HepG2 (cell line): Measurements from ENCODE around the gene PRICKLE2. TPM values are rescaled to one million over a fixed set of nuclear protein-coding genes. Genes with fewer than 3 reads are reported as not detected.

Experiments
- ATAC-seq: fragments of 200-7000 bp; cut with Tn5 transposase; 3 replicates; pipeline ENCODE4 v1.9.1; 2020; ENCODE audit warnings: mild to moderate bottlenecking, moderate library complexity
- BruUV-seq: library from RNA; stranded (reverse); fragments of 400-500 nt; replicated peaks from 2 replicates; lab custom pipeline; 2021; lab: Mats Ljungman, UMichigan
- CTCF ChIA-PET: fragments of 300-600 bp; formaldehyde crosslinking; extraction: SDS; loops from one replicate; lab custom pipeline; 2021; ENCODE audit warnings: low total read pairs, inconsistent platforms, low intra/inter-chr PET ratio; lab: Yijun Ruan, JAX
- POLR2A ChIA-PET: fragments of 350-600 bp; sonication (Branson Sonifier 250); formaldehyde crosslinking; loops from one replicate; lab custom pipeline; 2020; ENCODE audit warnings: antibody characterized with exemption, inconsistent platforms; lab: Yijun Ruan, JAX
- DNase-seq: peaks from one replicate; pipeline ENCODE4 v3.0.0-alpha.2; 2015; ENCODE audit warnings: low spot score
- FAIRE-seq: peaks from 3 replicates; lab custom pipeline; 2011; peaks lifted over from hg19 to GRCh38; lab: Jason Lieb, UNC
- H2AFZ ChIP-seq: one replicate; pipeline ENCODE4 v1.6.1; 2011; ENCODE audit warnings: low read length, inconsistent platforms
- H3K27ac ChIP-seq: fragments of 300-600 bp; 3 replicates; pipeline ENCODE4 v1.8.0; 2011; ENCODE audit warnings: mixed run types, mild to moderate bottlenecking, mixed read lengths, low read length, inconsistent platforms; ENCODE audit not compliant: insufficient read depth; ENCODE audit errors: extremely low read length
- H3K27me3 ChIP-seq, 2 experiments: fragments of 200-600 bp in 1 of 2; 2 replicates in 1 of 2; 3 replicates in 1 of 2; pipeline versions ENCODE4 v1.6.0 to v1.8.0; 2011; ENCODE audit warnings: low read length in 2 of 2, mild to moderate bottlenecking in 2 of 2, moderate library complexity in 2 of 2, inconsistent platforms in 1 of 2; ENCODE audit not compliant: insufficient read depth in 2 of 2, control insufficient read depth in 1 of 2
- H3K36me3 ChIP-seq, 2 experiments: fragments of 200-600 bp in 1 of 2; replicated peaks in 1 of 2; 2 replicates in 1 of 2; 3 replicates in 1 of 2; pipeline versions ENCODE4 v1.5.1 to v1.8.0; 2011; ENCODE audit warnings: low read length in 2 of 2, inconsistent platforms in 1 of 2; ENCODE audit not compliant: insufficient read depth in 2 of 2, control insufficient read depth in 1 of 2
- H3K4me1 ChIP-seq: 2 replicates; pipeline ENCODE4 v1.5.1; 2012; ENCODE audit warnings: low read length, inconsistent platforms; ENCODE audit not compliant: insufficient read depth
- H3K4me2 ChIP-seq: 2 replicates; pipeline ENCODE4 v1.6.0; 2011; ENCODE audit warnings: low read depth, low read length, inconsistent platforms
- H3K4me3 ChIP-seq, 3 experiments: fragments of 200-600 bp in 1 of 3; sonication (generic), shearing (Covaris generic) in 1 of 3; replicated peaks in 1 of 3; 2 replicates each; pipeline ENCODE4 v1.5.1; 2011 to 2016; ENCODE audit warnings: low read length in 3 of 3, inconsistent platforms in 2 of 3, low read depth in 2 of 3, mild to moderate bottlenecking in 2 of 3, control low read depth in 1 of 3, mixed read lengths in 1 of 3; ENCODE audit not compliant: insufficient read depth in 1 of 3
- H3K79me2 ChIP-seq: one replicate; pipeline ENCODE4 v1.6.1; 2011; ENCODE audit warnings: low read length, inconsistent platforms; ENCODE audit not compliant: insufficient read depth
- H3K9ac ChIP-seq: 2 replicates; pipeline ENCODE4 v1.6.0; 2011; ENCODE audit warnings: mild to moderate bottlenecking, low read depth, low read length, inconsistent platforms; ENCODE audit not compliant: insufficient read depth
- H3K9me3 ChIP-seq: 2 replicates; pipeline ENCODE4 v1.5.1; 2012; ENCODE audit warnings: mild to moderate bottlenecking, low read length
- H4K20me1 ChIP-seq: 2 replicates; pipeline ENCODE4 v1.6.0; 2011; ENCODE audit warnings: inconsistent platforms, mild to moderate bottlenecking, low read length, moderate library complexity; ENCODE audit not compliant: insufficient read depth
- CSRNP2 ChIP-seq: sonication (generic); formaldehyde crosslinking; conservative IDR thresholded peaks from 2 replicates; pipeline ENCODE4 v1.8.0; 2022; ENCODE audit warnings: low read depth, missing genetic modification reagents
- DMAP1 ChIP-seq: IDR thresholded peaks from 2 replicates; pipeline ENCODE4 v1.6.1; 2016
- HCFC1 ChIP-seq: fragments of 150-350 bp; IDR thresholded peaks from 2 replicates; pipeline ENCODE4 v1.6.1; 2014; ENCODE audit warnings: low read depth, low read length
- HDAC2 ChIP-seq: sonication (generic); formaldehyde crosslinking; IDR thresholded peaks from 2 replicates; pipeline ENCODE4 v1.4.0; 2020; ENCODE audit warnings: missing genetic modification reagents
- HHEX ChIP-seq: IDR thresholded peaks from 2 replicates; pipeline ENCODE4 v1.6.1; 2016; ENCODE audit warnings: control low read depth
- HINFP ChIP-seq: sonication (generic); formaldehyde crosslinking; IDR thresholded peaks from 2 replicates; pipeline ENCODE4 v1.4.0; 2020; ENCODE audit warnings: low read depth, mild to moderate bottlenecking, missing genetic modification reagents
- MXD4 ChIP-seq: IDR thresholded peaks from 2 replicates; pipeline ENCODE4 v1.6.1; 2016; ENCODE audit warnings: mild to moderate bottlenecking, missing biosample characterization, missing genetic modification reagents
- PRDM4 ChIP-seq: sonication (generic); formaldehyde crosslinking; IDR thresholded peaks from 2 replicates; pipeline ENCODE4 v1.9.0; 2021; ENCODE audit warnings: missing genetic modification reagents, borderline replicate concordance
- RAD51 ChIP-seq: fragments of 450-650 bp; IDR thresholded peaks from 2 replicates; pipeline ENCODE4 v1.6.1; 2016; ENCODE audit warnings: borderline replicate concordance
- RNF2 ChIP-seq: fragments of 450-650 bp; conservative IDR thresholded peaks from 2 replicates; pipeline ENCODE4 v1.6.1; 2016; ENCODE audit warnings: low read depth
- SYNCRIP ChIP-seq: fragments of 200-400 bp; formaldehyde crosslinking; IDR thresholded peaks from 2 replicates; pipeline ENCODE4 v1.6.1; 2018; ENCODE audit warnings: mild to moderate bottlenecking, low read depth, low read length; ENCODE audit not compliant: insufficient read depth
- TRIM22 ChIP-seq: fragments of 450-650 bp; IDR thresholded peaks from 2 replicates; pipeline ENCODE4 v1.6.1; 2017
- ZMYM4 ChIP-seq: sonication (generic); formaldehyde crosslinking; IDR thresholded peaks from 2 replicates; pipeline ENCODE4 v1.8.1; 2023; ENCODE audit warnings: mild to moderate bottlenecking, missing genetic modification reagents
- ZNF24 ChIP-seq: fragments of 450-650 bp; IDR thresholded peaks from 2 replicates; pipeline ENCODE4 v1.6.1; 2017; ENCODE audit warnings: antibody characterized with exemption, mild to moderate bottlenecking
- ZNF562 ChIP-seq: sonication (generic); formaldehyde crosslinking; IDR thresholded peaks from 2 replicates; pipeline ENCODE4 v1.8.0; 2022; ENCODE audit warnings: missing genetic modification reagents, borderline replicate concordance
- ZNF891 ChIP-seq: sonication (generic); formaldehyde crosslinking; IDR thresholded peaks from 2 replicates; pipeline ENCODE4 v1.5.0; 2020; ENCODE audit warnings: mild to moderate bottlenecking, missing genetic modification reagents
- ZSCAN12 ChIP-seq: sonication (generic); formaldehyde crosslinking; IDR thresholded peaks from 2 replicates; pipeline ENCODE4 v1.9.0; 2021; ENCODE audit warnings: mild to moderate bottlenecking, missing genetic modification reagents
- ZSCAN21 ChIP-seq: sonication (generic); formaldehyde crosslinking; IDR thresholded peaks from 2 replicates; pipeline ENCODE4 v1.8.0; 2022; ENCODE audit warnings: mild to moderate bottlenecking, missing genetic modification reagents, moderate library complexity, borderline replicate concordance
- WGBS: methylation state at CpG from one replicate; pipeline ENCODE4 v1.1.6; 2017; ENCODE audit warnings: low lambda C conversion rate; 5-methylcytosine and 5-hydroxymethylcytosine counted together
- in situ Hi-C: cut with HindIII; loops from 2 replicates; pipeline ENCODE4 v1.10.0; 2017; ENCODE audit warnings: low pct_unique_long_range_greater_than_20kb; ENCODE audit not compliant: extremely low pct_ligation_motif_present
- intact Hi-C: fragments of 100-400 bp; cut with micrococcal nuclease; formaldehyde crosslinking; loops from one replicate; pipeline ENCODE4 v1.10.0; 2022; ENCODE audit not compliant: unreplicated experiment
- polyA plus RNA-seq, 8 experiments: library from polyadenylated mRNA; depleted of rRNA in 3 of 8; stranded (reverse) in 7 of 8; unstranded in 1 of 8; fragments of >200 nt; fragmentation: Illumina TruSeq in 4 of 8; extraction: Trizol in 4 of 8; gene quantifications; 2 replicates each; pipeline versions ENCODE4 v1.2.1 to v1.2.3, GENCODE V29; 2011 to 2016; ENCODE audit warnings: low read depth in 4 of 8, missing spikeins in 1 of 8, mixed read lengths in 1 of 8; ENCODE audit not compliant: insufficient read depth in 1 of 8
- total RNA-seq, 5 experiments: library from RNA; depleted of rRNA; stranded (reverse); fragments of >200 nt; fragmentation: Illumina TruSeq; extraction: Trizol; gene quantifications; 2 replicates each; pipeline ENCODE4 v1.2.3, GENCODE V29; 2016; ENCODE audit warnings: low read depth in 1 of 5

The PRICKLE2 gene
- total and polyA plus RNA-seq, 2 of the 13 experiments (the other 11 are each of a cell fraction or from before 2014, with no cell fraction given) = 0.01 to 0.07 TPM

GRCh38 chr3:64147211-64147610 lies 78.1 kb downstream of the PRICKLE2 start:
- Histone ChIP-seq H3K4me1 (peaks cover 16% of the 10 kb centered on the region), H3K27me3 (no peaks in the 10 kb centered on the region), H2AFZ (no peak overlapping the region), H3K36me3 (no peaks in the 10 kb centered on the region), H4K20me1 (no peaks in the 10 kb centered on the region), H3K4me2 (no peak overlapping the region), H3K27ac (no peak overlapping the region), H3K4me3 (no peak overlapping the region), H3K9ac (no peak overlapping the region), H3K9me3 (no peaks in the 10 kb centered on the region), H3K79me2 (no peaks in the 10 kb centered on the region)
- WGBS = 60% methylated on average over 1 of the region's 13 CpGs
- TF ChIP-seq HINFP (CRISPR knock-in tag) = no peak
- no peak for TF ChIP-seq DMAP1
- TF ChIP-seq HDAC2 (CRISPR knock-in tag) = no peak
- no peak for TF ChIP-seq ZNF24
- no peak for TF ChIP-seq ZNF891 (CRISPR knock-in tag)
- TF ChIP-seq ZNF562 (CRISPR knock-in tag) = no peak
- TF ChIP-seq HHEX (CRISPR knock-in tag) = no peak
- TF ChIP-seq MXD4 (CRISPR knock-in tag) = no peak
- TF ChIP-seq ZSCAN12 (CRISPR knock-in tag) = no peak
- no peak for TF ChIP-seq HCFC1
- no peak for TF ChIP-seq RAD51
- no peak for TF ChIP-seq SYNCRIP
- TF ChIP-seq ZSCAN21 (CRISPR knock-in tag) = no peak
- no peak for TF ChIP-seq CSRNP2 (CRISPR knock-in tag)
- TF ChIP-seq RNF2 = no peak
- no peak for TF ChIP-seq PRDM4 (CRISPR knock-in tag)
- no peak for TF ChIP-seq TRIM22
- no peak for TF ChIP-seq ZMYM4 (CRISPR knock-in tag)
- intact Hi-C loops (no loop called here), in situ Hi-C loops (no loop called here)
- POLR2A ChIA-PET = no interaction called here
- ATAC-seq = no peak
- CTCF ChIA-PET = no interaction called here
- no TSS peak for BruUV-seq
- no peak for FAIRE-seq
- DNase-seq = no peak
